Sigmoid colon (tissue), 4 donors: Measurements from ENCODE around the gene DAPK2.

ENCODE experiments used
- EP300 ChIP-seq, 4 donors: sonication (generic); formaldehyde crosslinking; IDR thresholded peaks; one replicate each; pipeline ENCODE4 v1.6.1; 2017; ENCODE audit warnings: antibody characterized with exemption in 4 of 4
- POLR2A ChIP-seq, 2 donors: fragments of 450-650 bp; IDR thresholded peaks; one replicate each; pipeline ENCODE4 v1.6.1; 2016; ENCODE audit warnings: antibody characterized with exemption in 2 of 2, mild to moderate bottlenecking in 2 of 2, moderate library complexity in 2 of 2
- TF ChIP-seq, protein P1 (sequence below), 4 experiments: fragments of 450-650 bp in 3 of 4; fragments of 200-600 bp in 1 of 4; IDR thresholded peaks; one replicate each; pipeline ENCODE4 v1.5.1; 2016 to 2019; ENCODE audit warnings: antibody characterized with exemption in 4 of 4, mild to moderate bottlenecking in 3 of 4, moderate library complexity in 2 of 4

DNA sequence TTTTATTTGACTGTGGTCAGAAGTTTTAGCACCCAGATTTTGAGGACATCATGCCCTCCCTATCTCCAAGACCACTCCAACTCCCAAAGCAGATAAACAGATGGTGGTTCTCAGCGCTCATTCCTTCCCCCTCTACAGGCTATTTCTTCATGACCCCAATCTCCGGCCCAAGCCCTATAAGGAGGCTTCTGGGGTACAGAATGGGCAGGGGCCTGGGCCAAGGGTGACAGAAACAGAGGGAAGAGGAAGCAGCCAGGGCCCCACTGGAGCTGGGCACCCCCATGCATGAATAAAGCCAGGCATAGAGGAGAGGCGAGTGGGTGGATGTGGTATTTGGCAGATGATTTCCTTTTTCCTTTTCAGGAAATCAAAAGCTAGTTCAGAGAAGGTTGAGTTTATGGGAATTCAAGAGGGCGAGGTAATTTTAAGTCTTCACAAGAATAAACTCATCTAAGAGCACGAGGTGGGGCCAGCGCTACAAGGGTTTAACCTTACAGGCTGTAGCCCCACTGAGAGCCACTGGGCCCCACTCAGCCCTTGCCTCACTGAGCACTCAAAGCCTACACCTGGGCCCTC lies 107.7 kb downstream of the DAPK2 start:
- TF ChIP-seq POLR2A (IDR thresholded peaks at IDR 0.05), result no peak
- TF ChIP-seq, protein P1, sequence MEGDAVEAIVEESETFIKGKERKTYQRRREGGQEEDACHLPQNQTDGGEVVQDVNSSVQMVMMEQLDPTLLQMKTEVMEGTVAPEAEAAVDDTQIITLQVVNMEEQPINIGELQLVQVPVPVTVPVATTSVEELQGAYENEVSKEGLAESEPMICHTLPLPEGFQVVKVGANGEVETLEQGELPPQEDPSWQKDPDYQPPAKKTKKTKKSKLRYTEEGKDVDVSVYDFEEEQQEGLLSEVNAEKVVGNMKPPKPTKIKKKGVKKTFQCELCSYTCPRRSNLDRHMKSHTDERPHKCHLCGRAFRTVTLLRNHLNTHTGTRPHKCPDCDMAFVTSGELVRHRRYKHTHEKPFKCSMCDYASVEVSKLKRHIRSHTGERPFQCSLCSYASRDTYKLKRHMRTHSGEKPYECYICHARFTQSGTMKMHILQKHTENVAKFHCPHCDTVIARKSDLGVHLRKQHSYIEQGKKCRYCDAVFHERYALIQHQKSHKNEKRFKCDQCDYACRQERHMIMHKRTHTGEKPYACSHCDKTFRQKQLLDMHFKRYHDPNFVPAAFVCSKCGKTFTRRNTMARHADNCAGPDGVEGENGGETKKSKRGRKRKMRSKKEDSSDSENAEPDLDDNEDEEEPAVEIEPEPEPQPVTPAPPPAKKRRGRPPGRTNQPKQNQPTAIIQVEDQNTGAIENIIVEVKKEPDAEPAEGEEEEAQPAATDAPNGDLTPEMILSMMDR (IDR thresholded peaks at IDR 0.05), result no peak
- TF ChIP-seq EP300 (IDR thresholded peaks at IDR 0.05), result no peak
